MG63 (cell line): ENCODE results near the gene PHLDA3. TPM values are rescaled to one million over a fixed set of nuclear protein-coding genes. Genes with fewer than 3 reads are reported as not detected.

Experiments
- DNase-seq: peaks from one replicate; pipeline ENCODE4 v3.0.0-alpha.2; 2020
- H3K27me3 ChIP-seq: fragments of 250-450 bp; sonication (Bioruptor Pico); 2 replicates; pipeline ENCODE4 v1.5.1; 2020; ENCODE audit warnings: mild to moderate bottlenecking, moderate library complexity
- H3K36me3 ChIP-seq: fragments of 250-450 bp; sonication (Bioruptor Pico); 2 replicates; pipeline ENCODE4 v1.5.1; 2020; ENCODE audit warnings: mild to moderate bottlenecking, moderate library complexity
- H3K4me3 ChIP-seq: fragments of 250-450 bp; sonication (Bioruptor Pico); 2 replicates; pipeline ENCODE4 v1.5.1; 2020; ENCODE audit warnings: mild to moderate bottlenecking, moderate library complexity
- H3K9me3 ChIP-seq: fragments of 250-450 bp; sonication (Bioruptor Pico); 2 replicates; pipeline ENCODE4 v1.5.1; 2020; ENCODE audit warnings: mild to moderate bottlenecking, moderate library complexity
- total RNA-seq: library from RNA; depleted of rRNA; stranded (reverse); fragments of >200 nt; shearing (Covaris generic); gene quantifications from 2 replicates; pipeline ENCODE4 v1.2.3, GENCODE V29; 2014; ENCODE audit warnings: low replicate concordance

PHLDA3 gene
- total RNA-seq, 1 experiment from 2014 or later = 72.2 TPM

- Histone ChIP-seq H3K9me3 (no peaks in the 10 kb centered on the region), H3K27me3 (no peaks in the 10 kb centered on the region), H3K4me3 (no peak overlapping the region), H3K36me3 (no peaks in the 10 kb centered on the region)
- no peak for DNase-seq
These were observed 38.2 kb downstream of the PHLDA3 start for GRCh38 chr1:201430776-201431175.

GRCh38 chr1:201429736-201430501 lies 39.1 kb downstream of the PHLDA3 start:
- Histone ChIP-seq H3K9me3 (no peaks in the 10 kb centered on the region), H3K27me3 (no peaks in the 10 kb centered on the region), H3K36me3 (no peaks in the 10 kb centered on the region), H3K4me3 (no peak overlapping the region)
- DNase-seq = no peak

GRCh38 chr1:201427963-201428362 lies 41.0 kb downstream of the PHLDA3 start:
- H3K4me3 ChIP-seq = no peak overlapping the region
- DNase-seq = no peak

GRCh38 chr1:201426479-201427310 lies 42.3 kb downstream of the PHLDA3 start:
- no peaks in the 10 kb centered on the region for H3K9me3 ChIP-seq
- no peaks in the 10 kb centered on the region for H3K36me3 ChIP-seq
- no peak for DNase-seq
- no peak overlapping the region for H3K4me3 ChIP-seq
- H3K27me3 ChIP-seq = no peaks in the 10 kb centered on the region

More at GRCh38 chr1:201427963-201428362, 41.0 kb downstream of the PHLDA3 start:
- no peaks in the 10 kb centered on the region for H3K27me3 ChIP-seq
- no peaks in the 10 kb centered on the region for H3K9me3 ChIP-seq
- no peaks in the 10 kb centered on the region for H3K36me3 ChIP-seq

- no peak for DNase-seq
- H3K27me3 ChIP-seq = no peaks in the 10 kb centered on the region
- no peaks in the 10 kb centered on the region for H3K36me3 ChIP-seq
- H3K9me3 ChIP-seq = no peaks in the 10 kb centered on the region
- no peak overlapping the region for H3K4me3 ChIP-seq
These were observed 44.8 kb downstream of the PHLDA3 start for GRCh38 chr1:201424146-201424545.

- H3K9me3 ChIP-seq = no peaks in the 10 kb centered on the region
- H3K36me3 ChIP-seq = no peaks in the 10 kb centered on the region
- H3K27me3 ChIP-seq = no peaks in the 10 kb centered on the region
- DNase-seq = no peak
- no peak overlapping the region for H3K4me3 ChIP-seq
These were observed 45.3 kb downstream of the PHLDA3 start for GRCh38 chr1:201423655-201424054.

GRCh38 chr1:201422436-201423030 lies 46.5 kb downstream of the PHLDA3 start:
- no peaks in the 10 kb centered on the region for H3K36me3 ChIP-seq
- DNase-seq = no peak
- H3K4me3 ChIP-seq = no peak overlapping the region
- no peaks in the 10 kb centered on the region for H3K27me3 ChIP-seq
- no peaks in the 10 kb centered on the region for H3K9me3 ChIP-seq

GRCh38 chr1:201422026-201422425 lies 47.0 kb downstream of the PHLDA3 start:
- Histone ChIP-seq H3K27me3 (peaks cover under 1% of the 10 kb centered on the region; the same call in 1 of the 2 replicates), H3K36me3 (no peaks in the 10 kb centered on the region), H3K9me3 (no peaks in the 10 kb centered on the region), H3K4me3 (no peak overlapping the region)
- no peak for DNase-seq

GRCh38 chr1:201421041-201421440 lies 47.9 kb downstream of the PHLDA3 start:
- H3K36me3 ChIP-seq = no peaks in the 10 kb centered on the region
- no peak overlapping the region for H3K4me3 ChIP-seq
- DNase-seq = no peak
- peaks cover 6% of the 10 kb centered on the region; the same call in 1 of the 2 replicates for H3K27me3 ChIP-seq
- H3K9me3 ChIP-seq = no peaks in the 10 kb centered on the region

- DNase-seq = no peak
- no peaks in the 10 kb centered on the region for H3K36me3 ChIP-seq
- no peaks in the 10 kb centered on the region for H3K9me3 ChIP-seq
- H3K4me3 ChIP-seq = no peak overlapping the region
- peaks cover 6% of the 10 kb centered on the region; the same call in 1 of the 2 replicates for H3K27me3 ChIP-seq
These were observed 48.4 kb downstream of the PHLDA3 start for GRCh38 chr1:201420608-201421002.

GRCh38 chr1:201419746-201420607 lies 49.0 kb downstream of the PHLDA3 start:
- Histone ChIP-seq H3K27me3 (peaks cover 6% of the 10 kb centered on the region; the same call in 1 of the 2 replicates), H3K4me3 (no peak overlapping the region), H3K9me3 (no peaks in the 10 kb centered on the region), H3K36me3 (no peaks in the 10 kb centered on the region)
- peak; percentile 27 for DNase-seq

GRCh38 chr1:201419256-201419655 lies 49.7 kb downstream of the PHLDA3 start:
- no peak for DNase-seq
- Histone ChIP-seq H3K9me3 (no peaks in the 10 kb centered on the region), H3K4me3 (no peak overlapping the region), H3K36me3 (no peaks in the 10 kb centered on the region), H3K27me3 (peaks cover 6% of the 10 kb centered on the region; the same call in 1 of the 2 replicates)

- no peaks in the 10 kb centered on the region for H3K9me3 ChIP-seq
- DNase-seq = no peak
- H3K36me3 ChIP-seq = no peaks in the 10 kb centered on the region
- no peak overlapping the region for H3K4me3 ChIP-seq
- peaks cover 6% of the 10 kb centered on the region; the same call in 1 of the 2 replicates for H3K27me3 ChIP-seq
These were observed 50.5 kb downstream of the PHLDA3 start for GRCh38 chr1:201418461-201418860.
